GM19238 (cell line): ENCODE measurements around the gene TENM3.

ENCODE experiments used
- DNase-seq: peaks from one replicate; pipeline ENCODE4 v3.0.0; 2011; ENCODE audit warnings: low spot score; ENCODE audit not compliant: insufficient read length

TENM3 gene

GRCh38 chr4:182449186-182449929, 206.2 kb downstream of the TENM3 start:
- DNase-seq: no peak

DNA sequence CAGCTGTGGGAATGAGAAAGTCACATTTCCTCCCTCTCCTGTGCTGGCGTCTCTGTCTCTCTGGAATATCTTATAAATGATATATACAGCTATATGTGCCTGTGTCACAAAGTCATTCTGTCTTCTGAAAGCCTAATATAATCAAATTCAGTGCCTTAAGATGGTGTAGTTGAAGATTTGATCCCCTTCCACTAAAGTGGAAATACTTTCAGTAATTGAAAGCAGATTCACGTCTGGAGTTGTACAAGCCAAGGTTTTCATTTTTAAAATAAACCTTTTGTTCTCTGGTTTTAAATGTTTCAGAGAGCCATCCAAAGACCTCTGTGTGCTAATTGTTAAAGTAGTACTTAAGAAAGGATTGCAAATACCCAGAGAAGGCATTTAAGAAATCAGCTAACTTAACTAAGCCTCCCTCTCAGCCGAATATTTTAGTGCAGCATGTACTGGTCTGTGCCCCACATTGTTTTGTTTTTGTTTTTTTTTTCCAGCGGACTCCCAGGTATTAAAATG, 206.8 kb downstream of the TENM3 start:
- no peak for DNase-seq

DNA sequence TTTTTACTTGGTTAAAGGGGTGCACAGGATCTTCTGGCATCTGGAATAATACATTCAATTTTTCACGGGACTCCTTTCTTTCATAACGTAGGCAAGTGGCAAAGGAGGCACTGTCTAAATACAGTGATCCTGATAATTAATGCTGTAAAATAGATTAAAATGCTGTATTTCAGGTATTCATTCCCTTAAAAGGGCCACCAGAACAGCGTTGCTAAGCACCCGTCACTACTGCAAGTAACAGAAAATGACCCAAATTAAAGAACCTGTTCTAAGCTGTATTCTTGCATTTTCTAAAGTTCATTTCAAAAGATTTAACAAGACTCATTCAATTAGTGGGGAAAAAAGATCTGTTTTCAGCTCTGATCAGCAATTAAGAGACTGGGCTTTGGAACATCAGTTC, 208.2 kb downstream of the TENM3 start:
- DNase-seq: no peak

DNA sequence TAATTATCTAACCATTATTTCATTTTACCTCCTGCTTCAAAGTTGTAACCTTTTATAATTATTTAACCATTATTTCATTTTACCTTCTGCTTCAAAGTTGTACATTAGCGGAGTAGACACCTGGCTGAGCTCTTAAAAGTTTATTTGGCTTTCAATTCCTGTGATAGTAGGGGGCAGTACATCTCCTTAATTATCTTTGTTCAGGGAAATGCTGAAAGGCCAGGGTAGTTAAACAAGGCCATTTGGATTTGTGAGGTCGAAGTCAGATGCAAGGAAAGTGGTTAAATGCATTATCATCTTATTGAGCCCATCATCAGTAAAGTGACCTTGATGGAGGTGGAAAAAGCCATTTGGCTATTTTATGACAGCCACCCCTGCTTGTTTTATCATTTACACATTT, 210.6 kb downstream of the TENM3 start:
- DNase-seq: no peak

- DNase-seq: no peak
These were observed 211.3 kb downstream of the TENM3 start for GRCh38 chr4:182454440-182455013.

DNA sequence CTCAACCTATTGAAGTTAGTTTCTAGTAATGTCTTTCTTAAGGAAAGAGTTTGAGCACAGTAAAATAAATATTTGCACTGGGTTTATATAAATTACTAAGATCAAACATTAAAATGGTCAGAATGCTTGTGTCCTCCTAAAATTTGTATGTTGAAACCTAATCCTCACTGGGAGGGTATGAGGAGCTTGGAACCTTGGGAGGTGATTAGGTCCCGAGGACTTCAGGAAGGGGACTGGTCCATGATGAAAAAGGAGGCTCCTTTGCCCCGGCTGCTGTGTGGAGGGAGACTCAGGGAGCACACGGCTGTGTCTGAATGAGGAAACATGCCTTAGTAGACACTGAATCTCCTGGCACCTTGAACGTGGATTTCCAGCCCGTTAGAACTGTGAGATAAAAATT, 221.9 kb downstream of the TENM3 start:
- no peak for DNase-seq

DNA sequence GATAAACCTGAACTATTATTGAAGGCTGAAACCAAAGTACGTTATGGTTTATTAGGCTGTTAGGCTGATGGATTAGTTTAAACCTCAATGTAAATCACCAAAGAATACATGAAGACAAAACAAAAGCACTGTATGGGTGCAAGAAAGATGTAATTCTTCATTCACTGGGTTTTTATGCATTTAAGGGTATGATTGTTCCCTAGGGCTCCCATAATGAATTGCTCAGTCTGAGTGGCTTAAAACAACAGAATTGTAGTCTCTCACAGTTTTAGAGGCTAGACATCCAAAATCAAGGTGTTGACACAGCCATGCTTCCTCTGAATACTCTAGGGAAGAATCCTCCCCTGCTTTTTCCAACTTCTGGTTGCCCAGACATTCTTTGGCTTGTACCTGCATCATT, 222.8 kb downstream of the TENM3 start:
- no peak for DNase-seq

- no peak for DNase-seq
These were observed 227.0 kb downstream of the TENM3 start for GRCh38 chr4:182470215-182470614.

DNA sequence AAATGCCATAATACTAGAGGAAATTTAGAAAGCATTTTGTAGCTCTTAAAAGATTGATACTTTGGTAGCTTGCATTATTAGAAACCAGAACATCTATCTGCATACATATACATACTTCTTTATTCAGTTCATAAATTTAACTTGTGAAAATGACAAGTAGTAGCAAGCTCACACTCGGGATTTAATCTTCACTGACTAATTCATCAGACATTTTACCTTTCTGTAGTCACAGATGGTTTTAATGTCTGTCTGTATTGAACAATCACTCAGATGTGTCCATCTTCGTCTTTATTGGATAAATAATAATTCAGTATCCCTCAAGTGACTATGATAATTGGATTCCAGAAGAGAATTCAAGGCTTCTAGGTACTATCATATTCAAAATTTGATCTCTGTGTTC, 232.3 kb downstream of the TENM3 start:
- DNase-seq: no peak

GRCh38 chr4:182478475-182478874, 235.3 kb downstream of the TENM3 start:
- DNase-seq: no peak

DNA sequence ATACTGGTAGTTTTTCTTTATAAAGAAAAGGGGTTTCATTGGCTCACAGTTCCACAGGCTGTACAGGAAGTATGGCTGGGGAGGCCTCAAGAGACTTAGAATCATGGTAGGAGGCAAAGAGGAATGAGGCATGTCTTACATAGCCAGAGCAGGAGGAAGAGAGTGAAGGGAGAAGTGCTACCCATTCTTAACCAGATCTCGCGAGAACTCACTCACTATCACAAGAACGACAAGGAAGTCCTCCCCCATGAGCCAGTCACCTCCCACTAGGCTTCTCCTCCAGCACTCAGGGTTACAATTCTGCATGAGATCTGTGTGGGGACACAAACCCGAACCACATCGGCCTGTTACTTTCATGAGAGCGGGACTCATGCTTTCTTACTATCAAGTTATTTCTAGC, 240.5 kb downstream of the TENM3 start:
- no peak for DNase-seq

GRCh38 chr4:182486881-182487280, 243.7 kb downstream of the TENM3 start:
- no peak for DNase-seq

- DNase-seq: no peak
These were observed 245.7 kb downstream of the TENM3 start for GRCh38 chr4:182488896-182489295.

DNA sequence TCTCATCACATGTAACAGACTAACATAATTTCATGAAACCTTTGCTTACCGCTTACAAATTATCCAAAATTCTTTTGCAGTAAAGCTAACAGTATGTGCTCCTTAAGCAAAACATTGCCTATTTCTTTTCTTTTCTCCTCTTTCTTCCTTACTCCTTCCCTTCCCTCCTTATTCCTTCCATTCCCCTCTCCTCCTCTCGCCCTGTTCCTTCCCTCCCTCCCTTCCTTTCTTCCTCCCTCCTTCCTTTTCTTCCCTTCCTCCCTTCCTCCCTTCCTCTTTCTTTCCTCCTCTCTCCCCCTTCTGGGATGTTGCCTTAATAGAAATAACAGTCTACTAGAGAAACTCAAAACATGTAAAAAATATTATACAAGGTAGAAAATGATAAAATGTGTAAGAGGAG, 246.4 kb downstream of the TENM3 start:
- DNase-seq: no peak

DNA sequence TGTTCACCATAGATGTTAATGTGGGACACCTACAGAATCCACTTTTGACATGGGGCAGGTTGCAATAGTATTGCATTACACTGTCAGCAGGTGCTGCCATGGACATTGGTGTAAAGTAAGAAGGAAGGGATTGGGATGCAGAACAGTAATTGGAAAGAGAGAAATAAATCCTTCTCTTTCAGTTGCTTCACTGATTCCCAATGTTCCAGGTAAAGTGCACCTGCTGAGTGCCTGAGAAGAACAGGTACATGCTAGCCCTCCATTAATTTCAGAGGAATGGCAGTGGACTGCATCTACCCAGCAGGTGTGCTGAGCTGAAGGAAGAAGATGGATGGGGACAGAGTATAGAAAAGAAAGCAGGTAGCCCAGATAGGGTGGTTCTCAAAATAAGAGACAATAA, 248.5 kb downstream of the TENM3 start:
- no peak for DNase-seq

DNA sequence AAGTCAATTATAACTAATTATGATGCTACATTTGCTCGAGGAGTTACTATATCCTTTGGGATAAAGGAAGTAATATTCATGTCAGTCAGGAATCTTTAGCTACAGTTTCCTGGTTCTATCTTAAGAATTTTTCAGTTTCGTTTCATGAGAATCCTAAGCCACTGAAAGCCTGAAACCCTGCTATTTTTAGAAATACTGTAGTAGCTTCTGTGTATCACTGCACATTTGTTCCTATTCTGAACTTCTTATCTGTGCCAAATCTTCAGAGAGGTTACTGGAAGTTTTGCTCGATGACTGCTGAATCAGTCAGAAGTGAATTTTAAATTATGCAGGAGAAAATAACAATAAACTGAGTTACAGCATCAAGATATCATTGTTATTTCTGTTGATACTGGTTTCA, 249.2 kb downstream of the TENM3 start:
- no peak for DNase-seq

GRCh38 chr4:182493377-182493776, 250.2 kb downstream of the TENM3 start:
- DNase-seq: no peak

- no peak for DNase-seq
These were observed 250.9 kb downstream of the TENM3 start for GRCh38 chr4:182494103-182494502.

DNA sequence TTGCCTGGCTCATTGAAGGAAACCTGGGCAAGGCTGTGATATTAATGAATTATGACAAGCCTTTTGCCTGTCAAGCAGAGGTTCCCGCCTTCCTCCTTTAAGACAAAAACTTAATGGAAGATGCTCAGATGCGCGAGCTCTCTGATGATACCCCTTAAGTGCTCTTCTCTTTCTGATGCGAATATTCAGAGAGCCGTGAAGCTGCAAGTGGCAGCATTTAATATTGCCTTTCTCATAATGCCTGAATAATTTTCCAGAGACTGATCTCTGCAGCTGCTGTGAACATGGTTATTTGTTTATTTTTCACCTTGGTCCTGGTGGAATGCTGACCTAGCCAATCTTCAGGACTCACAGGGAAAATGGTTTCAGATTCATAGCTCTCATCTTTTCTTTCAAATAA, 251.8 kb downstream of the TENM3 start:
- no peak for DNase-seq

- no peak for DNase-seq
These were observed 252.6 kb downstream of the TENM3 start for GRCh38 chr4:182495645-182496385.

DNA sequence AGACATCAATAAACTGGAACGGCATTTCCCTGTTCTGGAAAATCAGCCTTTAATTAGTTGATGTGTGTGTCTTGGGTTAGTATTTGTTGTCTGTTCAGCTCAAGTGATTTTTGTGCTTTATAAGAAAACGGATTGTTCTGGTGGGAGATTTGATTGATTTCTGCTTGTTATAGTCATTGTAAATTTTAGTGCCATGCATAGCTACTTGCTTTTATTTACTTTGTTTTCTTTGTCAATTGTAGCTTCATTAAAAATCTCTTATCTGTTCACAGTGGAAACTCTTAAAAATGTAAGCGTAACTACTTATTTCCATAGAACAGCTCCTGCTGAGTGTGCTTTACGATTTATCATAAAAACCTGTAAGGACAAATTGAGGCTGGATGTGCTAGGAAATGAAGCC, 253.2 kb downstream of the TENM3 start:
- no peak for DNase-seq

DNA sequence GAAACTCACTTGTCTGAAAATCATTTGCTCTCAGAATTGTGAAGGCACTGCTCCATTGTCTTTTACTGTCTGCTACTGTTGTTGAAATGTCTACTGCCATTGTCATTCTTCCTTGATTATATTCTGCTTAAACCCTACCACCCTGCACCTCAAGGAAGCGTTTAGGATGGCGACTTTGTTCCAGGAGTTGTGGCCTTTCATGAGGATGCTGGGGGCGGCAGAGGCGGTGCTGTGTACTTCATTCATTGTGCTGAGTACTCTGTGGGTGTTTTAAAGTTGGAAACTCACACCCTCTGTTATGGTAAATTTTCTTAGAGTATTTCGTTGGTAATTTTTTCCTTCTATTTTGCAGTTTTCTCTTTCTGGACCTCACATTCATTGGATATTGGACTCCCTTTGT, 258.9 kb downstream of the TENM3 start:
- no peak for DNase-seq

DNA sequence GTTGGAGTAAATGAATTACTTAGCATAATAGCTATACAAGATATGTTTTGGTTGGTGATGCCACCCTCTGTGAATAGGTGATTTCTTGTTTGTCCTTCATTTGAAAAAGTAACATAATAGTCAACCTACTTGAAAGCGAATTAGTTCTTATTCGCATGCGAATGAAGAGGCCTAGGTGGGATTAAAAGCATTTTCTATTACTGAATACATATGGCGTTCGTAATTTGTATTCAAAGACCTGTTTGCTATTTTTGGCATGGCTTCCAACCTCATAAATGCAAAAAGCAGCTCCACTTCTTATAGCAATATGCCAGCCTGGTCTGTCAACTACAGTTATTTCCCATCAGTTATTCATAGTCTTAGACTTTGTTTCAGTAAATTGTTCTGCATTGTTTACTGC, 261.3 kb downstream of the TENM3 start:
- DNase-seq: no peak
